GM23338 (cell line): ENCODE measurements around the gene SLC4A8. TPM values are rescaled to one million over a fixed set of nuclear protein-coding genes. Genes with fewer than 3 reads are reported as not detected.

Source experiments
- ATAC-seq: fragments of 200-7000 bp; cut with Tn5 transposase; 3 replicates; pipeline ENCODE4 v1.9.1; 2020
- DNase-seq: peaks from one replicate; pipeline ENCODE4 v3.0.0-alpha.2; 2015; ENCODE audit warnings: low spot score
- H2AFZ ChIP-seq: fragments of 200-600 bp; sonication (generic); 2 replicates; pipeline ENCODE4 v1.8.0; 2016; ENCODE audit warnings: antibody characterized with exemption, mild to moderate bottlenecking, moderate library complexity
- H3F3A ChIP-seq: fragments of 200-600 bp; sonication (generic); replicated peaks from 2 replicates; pipeline ENCODE4 v1.8.0; 2017; ENCODE audit warnings: antibody characterized with exemption, mixed run types, low read depth
- H3K27ac ChIP-seq: fragments of 200-600 bp; sonication (generic); 2 replicates; pipeline ENCODE4 v1.6.1; 2016; ENCODE audit warnings: low read depth
- H3K27me3 ChIP-seq: fragments of 200-600 bp; sonication (generic); 2 replicates; pipeline ENCODE4 v1.8.0; 2016; ENCODE audit warnings: mild to moderate bottlenecking, mixed run types, moderate library complexity; ENCODE audit not compliant: insufficient read depth
- H3K36me3 ChIP-seq: fragments of 200-600 bp; sonication (generic); 2 replicates; pipeline ENCODE4 v1.8.0; 2016; ENCODE audit warnings: mild to moderate bottlenecking; ENCODE audit not compliant: insufficient read depth
- H3K4me1 ChIP-seq: fragments of 200-600 bp; sonication (generic); 2 replicates; pipeline ENCODE4 v1.8.0; 2016; ENCODE audit warnings: mild to moderate bottlenecking, moderate library complexity; ENCODE audit not compliant: insufficient read depth
- H3K4me2 ChIP-seq: fragments of 200-600 bp; sonication (generic); 2 replicates; pipeline ENCODE4 v1.7.1; 2017; ENCODE audit warnings: mixed run types
- H3K4me3 ChIP-seq: fragments of 200-600 bp; sonication (generic); 2 replicates; pipeline ENCODE4 v1.6.1; 2016; ENCODE audit warnings: mixed run types
- H3K79me2 ChIP-seq: fragments of 200-600 bp; sonication (generic); replicated peaks from 2 replicates; pipeline ENCODE4 v1.8.0; 2017; ENCODE audit warnings: mild to moderate bottlenecking; ENCODE audit not compliant: insufficient read depth
- H3K9me2 ChIP-seq: fragments of 200-600 bp; sonication (generic); 2 replicates; pipeline ENCODE4 v1.8.0; 2017; ENCODE audit not compliant: insufficient read depth
- H4K20me1 ChIP-seq: fragments of 200-600 bp; sonication (generic); replicated peaks from 2 replicates; pipeline ENCODE4 v1.8.0; 2017; ENCODE audit warnings: mild to moderate bottlenecking; ENCODE audit not compliant: insufficient read depth
- H3K27ac Mint-ChIP-seq: 2 replicates; pipeline ENCODE4 v1.8.0; 2020; ENCODE audit warnings: inconsistent platforms, mild to moderate bottlenecking, moderate library complexity, mixed read lengths
- H3K27me3 Mint-ChIP-seq: 3 replicates; pipeline ENCODE4 v1.8.0; 2022; ENCODE audit warnings: low read depth, mild to moderate bottlenecking, moderate library complexity, mixed read lengths, inconsistent platforms; ENCODE audit not compliant: insufficient read depth, poor library complexity
- H3K36me3 Mint-ChIP-seq: 3 replicates; pipeline ENCODE4 v1.8.0; 2021; ENCODE audit warnings: low read depth, mild to moderate bottlenecking, inconsistent platforms, moderate library complexity, mixed read lengths
- H3K4me1 Mint-ChIP-seq: 3 replicates; pipeline ENCODE4 v1.8.0; 2020; ENCODE audit warnings: mild to moderate bottlenecking, inconsistent platforms, mixed read lengths
- H3K4me3 Mint-ChIP-seq: 3 replicates; pipeline ENCODE4 v1.8.0; 2021; ENCODE audit warnings: moderate library complexity, mild to moderate bottlenecking, inconsistent platforms, mixed read lengths
- H3K9me3 Mint-ChIP-seq: 3 replicates; pipeline ENCODE4 v1.8.0; 2020; ENCODE audit warnings: moderate library complexity, mild to moderate bottlenecking, inconsistent platforms, mixed read lengths
- CREB1 ChIP-seq: fragments of 250-450 bp; sonication (Bioruptor Pico); IDR thresholded peaks from 2 replicates; pipeline ENCODE4 v1.5.0; 2020; ENCODE audit warnings: low read depth, mild to moderate bottlenecking, moderate library complexity
- EZH2 ChIP-seq: fragments of 200-600 bp; sonication (generic); IDR thresholded peaks from one replicate; pipeline ENCODE4 v1.8.0; 2017; ENCODE audit warnings: antibody characterized with exemption, mild to moderate bottlenecking, low read depth; ENCODE audit not compliant: unreplicated experiment
- EZH2phosphoT487 ChIP-seq: fragments of 200-600 bp; sonication (generic); IDR thresholded peaks from one replicate; pipeline ENCODE4 v1.8.1; 2018; ENCODE audit warnings: antibody characterized with exemption; ENCODE audit not compliant: unreplicated experiment
- JUNB ChIP-seq: IDR thresholded peaks from one replicate; pipeline ENCODE4 v1.6.1; 2016; ENCODE audit warnings: antibody characterized with exemption; ENCODE audit not compliant: unreplicated experiment
- NANOG ChIP-seq: IDR thresholded peaks from 2 replicates; pipeline ENCODE4 v1.6.1; 2016; ENCODE audit warnings: antibody characterized with exemption, borderline replicate concordance
- POLR2AphosphoS5 ChIP-seq: IDR thresholded peaks from 2 replicates; pipeline ENCODE4 v1.6.1; 2016; ENCODE audit warnings: antibody characterized with exemption, low read depth
- STAT1 ChIP-seq: IDR thresholded peaks from one replicate; pipeline ENCODE4 v1.6.1; 2016; ENCODE audit warnings: antibody characterized with exemption; ENCODE audit not compliant: unreplicated experiment
- ZNF114 ChIP-seq: fragments of 250-450 bp; sonication (Bioruptor Pico); IDR thresholded peaks from 2 replicates; pipeline ENCODE4 v1.5.0; 2020; ENCODE audit warnings: mild to moderate bottlenecking, moderate library complexity
- ZNF331 ChIP-seq: fragments of 250-450 bp; sonication (Bioruptor Pico); IDR thresholded peaks from 2 replicates; pipeline ENCODE4 v1.5.0; 2020; ENCODE audit warnings: low read depth, mild to moderate bottlenecking, moderate library complexity
- polyA plus RNA-seq: library from polyadenylated mRNA; unstranded; fragments of >200 nt; fragmentation: Nextera tagmentation; extraction: Ambion mirVana; gene quantifications from 2 replicates; pipeline ENCODE4 v1.2.1, GENCODE V29; 2016
- total RNA-seq: library from RNA; depleted of rRNA; stranded (reverse); fragments of >200 nt; shearing (Covaris generic); gene quantifications from 2 replicates; pipeline ENCODE4 v1.2.3, GENCODE V29; 2014
- TF ChIP-seq, protein P1 (sequence below): IDR thresholded peaks from 2 replicates; pipeline ENCODE4 v1.6.1; 2016; ENCODE audit warnings: antibody characterized with exemption
- TF ChIP-seq, protein P2 (sequence below), 2 experiments: fragments of 200-600 bp in 1 of 2; sonication (generic) in 1 of 2; conservative IDR thresholded peaks; 2 replicates each; pipeline versions ENCODE4 v1.5.1 to v1.6.1; 2016 to 2017; ENCODE audit warnings: antibody characterized with exemption in 2 of 2, low read depth in 2 of 2, mild to moderate bottlenecking in 2 of 2, moderate library complexity in 1 of 2
- TF ChIP-seq, protein P3 (sequence below): fragments of 250-450 bp; sonication (Bioruptor Pico); IDR thresholded peaks from 2 replicates; pipeline ENCODE4 v1.5.0; 2020; ENCODE audit warnings: mild to moderate bottlenecking, moderate library complexity
- TF ChIP-seq, protein P4 (sequence below): IDR thresholded peaks from one replicate; pipeline ENCODE4 v1.6.1; 2018; ENCODE audit warnings: antibody characterized with exemption; ENCODE audit not compliant: unreplicated experiment

The SLC4A8 gene
- total and polyA plus RNA-seq, 2 experiments from 2014 or later: 7.6 to 9.2 TPM

DNA sequence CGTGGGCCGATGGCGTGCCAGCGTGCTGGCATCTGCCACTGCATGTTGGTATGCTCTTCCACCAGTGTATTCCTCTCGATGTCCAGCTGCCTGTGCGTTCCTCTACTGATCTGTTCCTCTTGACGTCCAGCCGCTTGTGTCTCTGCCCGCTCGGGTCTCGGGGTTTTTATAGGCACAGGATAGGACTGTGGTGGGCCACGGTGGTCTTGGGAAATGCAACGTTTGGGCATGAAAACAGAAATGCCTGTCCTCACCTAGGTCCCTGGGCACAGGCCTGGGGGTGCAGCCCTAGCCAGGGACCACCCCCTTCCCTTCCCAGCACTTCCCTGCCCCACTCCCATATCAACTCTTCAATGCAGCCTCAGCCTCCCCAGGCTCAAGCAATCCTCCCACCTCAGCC, 23.1 kb upstream of the SLC4A8 start:
- Mint-ChIP-seq H3K9me3 (no peaks in the 10 kb centered on the region), H3K4me1 (peaks cover 3% of the 10 kb centered on the region; the same call in 1 of the 3 replicates), H3K36me3 (no peaks in the 10 kb centered on the region), H3K4me3 (no peak overlapping the region), H3K27ac (no peak overlapping the region; the same call in 1 of the 2 replicates), H3K27me3 (peaks cover 2% of the 10 kb centered on the region)
- no peak for TF ChIP-seq ZNF114 (CRISPR knock-in tag)
- TF ChIP-seq STAT1: no peak
- no peak for TF ChIP-seq ZNF331 (CRISPR knock-in tag)
- TF ChIP-seq, protein P1, sequence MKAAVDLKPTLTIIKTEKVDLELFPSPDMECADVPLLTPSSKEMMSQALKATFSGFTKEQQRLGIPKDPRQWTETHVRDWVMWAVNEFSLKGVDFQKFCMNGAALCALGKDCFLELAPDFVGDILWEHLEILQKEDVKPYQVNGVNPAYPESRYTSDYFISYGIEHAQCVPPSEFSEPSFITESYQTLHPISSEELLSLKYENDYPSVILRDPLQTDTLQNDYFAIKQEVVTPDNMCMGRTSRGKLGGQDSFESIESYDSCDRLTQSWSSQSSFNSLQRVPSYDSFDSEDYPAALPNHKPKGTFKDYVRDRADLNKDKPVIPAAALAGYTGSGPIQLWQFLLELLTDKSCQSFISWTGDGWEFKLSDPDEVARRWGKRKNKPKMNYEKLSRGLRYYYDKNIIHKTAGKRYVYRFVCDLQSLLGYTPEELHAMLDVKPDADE: no peak
- no peak for TF ChIP-seq CREB1
- TF ChIP-seq JUNB: no peak
- TF ChIP-seq, protein P2, sequence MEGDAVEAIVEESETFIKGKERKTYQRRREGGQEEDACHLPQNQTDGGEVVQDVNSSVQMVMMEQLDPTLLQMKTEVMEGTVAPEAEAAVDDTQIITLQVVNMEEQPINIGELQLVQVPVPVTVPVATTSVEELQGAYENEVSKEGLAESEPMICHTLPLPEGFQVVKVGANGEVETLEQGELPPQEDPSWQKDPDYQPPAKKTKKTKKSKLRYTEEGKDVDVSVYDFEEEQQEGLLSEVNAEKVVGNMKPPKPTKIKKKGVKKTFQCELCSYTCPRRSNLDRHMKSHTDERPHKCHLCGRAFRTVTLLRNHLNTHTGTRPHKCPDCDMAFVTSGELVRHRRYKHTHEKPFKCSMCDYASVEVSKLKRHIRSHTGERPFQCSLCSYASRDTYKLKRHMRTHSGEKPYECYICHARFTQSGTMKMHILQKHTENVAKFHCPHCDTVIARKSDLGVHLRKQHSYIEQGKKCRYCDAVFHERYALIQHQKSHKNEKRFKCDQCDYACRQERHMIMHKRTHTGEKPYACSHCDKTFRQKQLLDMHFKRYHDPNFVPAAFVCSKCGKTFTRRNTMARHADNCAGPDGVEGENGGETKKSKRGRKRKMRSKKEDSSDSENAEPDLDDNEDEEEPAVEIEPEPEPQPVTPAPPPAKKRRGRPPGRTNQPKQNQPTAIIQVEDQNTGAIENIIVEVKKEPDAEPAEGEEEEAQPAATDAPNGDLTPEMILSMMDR (conservative IDR thresholded peaks at IDR 0.05; ENCODE audit: low read depth in 2 of 2): no peak
- no peak for TF ChIP-seq NANOG
- TF ChIP-seq EZH2: no peak
- TF ChIP-seq, protein P3, sequence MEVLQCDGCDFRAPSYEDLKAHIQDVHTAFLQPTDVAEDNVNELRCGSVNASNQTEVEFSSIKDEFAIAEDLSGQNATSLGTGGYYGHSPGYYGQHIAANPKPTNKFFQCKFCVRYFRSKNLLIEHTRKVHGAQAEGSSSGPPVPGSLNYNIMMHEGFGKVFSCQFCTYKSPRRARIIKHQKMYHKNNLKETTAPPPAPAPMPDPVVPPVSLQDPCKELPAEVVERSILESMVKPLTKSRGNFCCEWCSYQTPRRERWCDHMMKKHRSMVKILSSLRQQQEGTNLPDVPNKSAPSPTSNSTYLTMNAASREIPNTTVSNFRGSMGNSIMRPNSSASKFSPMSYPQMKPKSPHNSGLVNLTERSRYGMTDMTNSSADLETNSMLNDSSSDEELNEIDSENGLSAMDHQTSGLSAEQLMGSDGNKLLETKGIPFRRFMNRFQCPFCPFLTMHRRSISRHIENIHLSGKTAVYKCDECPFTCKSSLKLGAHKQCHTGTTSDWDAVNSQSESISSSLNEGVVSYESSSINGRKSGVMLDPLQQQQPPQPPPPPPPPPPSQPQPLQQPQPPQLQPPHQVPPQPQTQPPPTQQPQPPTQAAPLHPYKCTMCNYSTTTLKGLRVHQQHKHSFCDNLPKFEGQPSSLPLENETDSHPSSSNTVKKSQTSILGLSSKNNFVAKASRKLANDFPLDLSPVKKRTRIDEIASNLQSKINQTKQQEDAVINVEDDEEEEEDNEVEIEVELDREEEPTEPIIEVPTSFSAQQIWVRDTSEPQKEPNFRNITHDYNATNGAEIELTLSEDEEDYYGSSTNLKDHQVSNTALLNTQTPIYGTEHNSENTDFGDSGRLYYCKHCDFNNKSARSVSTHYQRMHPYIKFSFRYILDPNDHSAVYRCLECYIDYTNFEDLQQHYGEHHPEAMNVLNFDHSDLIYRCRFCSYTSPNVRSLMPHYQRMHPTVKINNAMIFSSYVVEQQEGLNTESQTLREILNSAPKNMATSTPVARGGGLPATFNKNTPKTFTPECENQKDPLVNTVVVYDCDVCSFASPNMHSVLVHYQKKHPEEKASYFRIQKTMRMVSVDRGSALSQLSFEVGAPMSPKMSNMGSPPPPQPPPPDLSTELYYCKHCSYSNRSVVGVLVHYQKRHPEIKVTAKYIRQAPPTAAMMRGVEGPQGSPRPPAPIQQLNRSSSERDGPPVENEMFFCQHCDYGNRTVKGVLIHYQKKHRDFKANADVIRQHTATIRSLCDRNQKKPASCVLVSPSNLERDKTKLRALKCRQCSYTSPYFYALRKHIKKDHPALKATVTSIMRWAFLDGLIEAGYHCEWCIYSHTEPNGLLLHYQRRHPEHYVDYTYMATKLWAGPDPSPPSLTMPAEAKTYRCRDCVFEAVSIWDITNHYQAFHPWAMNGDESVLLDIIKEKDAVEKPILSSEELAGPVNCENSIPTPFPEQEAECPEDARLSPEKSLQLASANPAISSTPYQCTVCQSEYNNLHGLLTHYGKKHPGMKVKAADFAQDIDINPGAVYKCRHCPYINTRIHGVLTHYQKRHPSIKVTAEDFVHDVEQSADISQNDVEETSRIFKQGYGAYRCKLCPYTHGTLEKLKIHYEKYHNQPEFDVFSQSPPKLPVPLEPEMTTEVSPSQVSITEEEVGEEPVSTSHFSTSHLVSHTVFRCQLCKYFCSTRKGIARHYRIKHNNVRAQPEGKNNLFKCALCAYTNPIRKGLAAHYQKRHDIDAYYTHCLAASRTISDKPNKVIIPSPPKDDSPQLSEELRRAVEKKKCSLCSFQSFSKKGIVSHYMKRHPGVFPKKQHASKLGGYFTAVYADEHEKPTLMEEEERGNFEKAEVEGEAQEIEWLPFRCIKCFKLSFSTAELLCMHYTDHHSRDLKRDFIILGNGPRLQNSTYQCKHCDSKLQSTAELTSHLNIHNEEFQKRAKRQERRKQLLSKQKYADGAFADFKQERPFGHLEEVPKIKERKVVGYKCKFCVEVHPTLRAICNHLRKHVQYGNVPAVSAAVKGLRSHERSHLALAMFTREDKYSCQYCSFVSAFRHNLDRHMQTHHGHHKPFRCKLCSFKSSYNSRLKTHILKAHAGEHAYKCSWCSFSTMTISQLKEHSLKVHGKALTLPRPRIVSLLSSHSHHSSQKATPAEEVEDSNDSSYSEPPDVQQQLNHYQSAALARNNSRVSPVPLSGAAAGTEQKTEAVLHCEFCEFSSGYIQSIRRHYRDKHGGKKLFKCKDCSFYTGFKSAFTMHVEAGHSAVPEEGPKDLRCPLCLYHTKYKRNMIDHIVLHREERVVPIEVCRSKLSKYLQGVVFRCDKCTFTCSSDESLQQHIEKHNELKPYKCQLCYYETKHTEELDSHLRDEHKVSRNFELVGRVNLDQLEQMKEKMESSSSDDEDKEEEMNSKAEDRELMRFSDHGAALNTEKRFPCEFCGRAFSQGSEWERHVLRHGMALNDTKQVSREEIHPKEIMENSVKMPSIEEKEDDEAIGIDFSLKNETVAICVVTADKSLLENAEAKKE (CRISPR knock-in tag): no peak
- no peak for TF ChIP-seq EZH2phosphoT487
- TF ChIP-seq, protein P4, sequence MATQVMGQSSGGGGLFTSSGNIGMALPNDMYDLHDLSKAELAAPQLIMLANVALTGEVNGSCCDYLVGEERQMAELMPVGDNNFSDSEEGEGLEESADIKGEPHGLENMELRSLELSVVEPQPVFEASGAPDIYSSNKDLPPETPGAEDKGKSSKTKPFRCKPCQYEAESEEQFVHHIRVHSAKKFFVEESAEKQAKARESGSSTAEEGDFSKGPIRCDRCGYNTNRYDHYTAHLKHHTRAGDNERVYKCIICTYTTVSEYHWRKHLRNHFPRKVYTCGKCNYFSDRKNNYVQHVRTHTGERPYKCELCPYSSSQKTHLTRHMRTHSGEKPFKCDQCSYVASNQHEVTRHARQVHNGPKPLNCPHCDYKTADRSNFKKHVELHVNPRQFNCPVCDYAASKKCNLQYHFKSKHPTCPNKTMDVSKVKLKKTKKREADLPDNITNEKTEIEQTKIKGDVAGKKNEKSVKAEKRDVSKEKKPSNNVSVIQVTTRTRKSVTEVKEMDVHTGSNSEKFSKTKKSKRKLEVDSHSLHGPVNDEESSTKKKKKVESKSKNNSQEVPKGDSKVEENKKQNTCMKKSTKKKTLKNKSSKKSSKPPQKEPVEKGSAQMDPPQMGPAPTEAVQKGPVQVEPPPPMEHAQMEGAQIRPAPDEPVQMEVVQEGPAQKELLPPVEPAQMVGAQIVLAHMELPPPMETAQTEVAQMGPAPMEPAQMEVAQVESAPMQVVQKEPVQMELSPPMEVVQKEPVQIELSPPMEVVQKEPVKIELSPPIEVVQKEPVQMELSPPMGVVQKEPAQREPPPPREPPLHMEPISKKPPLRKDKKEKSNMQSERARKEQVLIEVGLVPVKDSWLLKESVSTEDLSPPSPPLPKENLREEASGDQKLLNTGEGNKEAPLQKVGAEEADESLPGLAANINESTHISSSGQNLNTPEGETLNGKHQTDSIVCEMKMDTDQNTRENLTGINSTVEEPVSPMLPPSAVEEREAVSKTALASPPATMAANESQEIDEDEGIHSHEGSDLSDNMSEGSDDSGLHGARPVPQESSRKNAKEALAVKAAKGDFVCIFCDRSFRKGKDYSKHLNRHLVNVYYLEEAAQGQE: no peak
- no peak for TF ChIP-seq POLR2AphosphoS5
- Histone ChIP-seq H3K27me3 (no peaks in the 10 kb centered on the region), H3K4me3 (no peak overlapping the region), H4K20me1 (no peaks in the 10 kb centered on the region), H3K9me2 (no peaks in the 10 kb centered on the region), H3F3A (no peaks in the 10 kb centered on the region), H3K4me1 (no peaks in the 10 kb centered on the region), H2AFZ (no peak overlapping the region), H3K27ac (no peak overlapping the region), H3K4me2 (no peak overlapping the region), H3K79me2 (no peaks in the 10 kb centered on the region), H3K36me3 (no peaks in the 10 kb centered on the region)
- DNase-seq (no peak), ATAC-seq (no peak)
